Superior temporal gyrus (tissue), 1 donor: Measurements from ENCODE around the gene SCYL3.
A peak's percentile ranks its signal among the peaks of the same experiment; 100 is the strongest.
"Not testable (repeated sequence)": the region's sequence is repeated elsewhere in the genome, so short reads cannot be mapped to it uniquely, and the experiment has no call there.

Experiments
- DNase-seq: peaks from one replicate; pipeline ENCODE4 v3.0.0-alpha.2; 2016; ENCODE audit errors: extremely low spot score

Gene SCYL3

GRCh38 chr1:169893645-169894423, at the start of gene SCYL3:
Gene SCYL3 (minus strand): TSS chr1:169893896. CDS start chr1:169888840, 5,056 bp downstream.
- DNase-seq: peak; percentile 99

DNA sequence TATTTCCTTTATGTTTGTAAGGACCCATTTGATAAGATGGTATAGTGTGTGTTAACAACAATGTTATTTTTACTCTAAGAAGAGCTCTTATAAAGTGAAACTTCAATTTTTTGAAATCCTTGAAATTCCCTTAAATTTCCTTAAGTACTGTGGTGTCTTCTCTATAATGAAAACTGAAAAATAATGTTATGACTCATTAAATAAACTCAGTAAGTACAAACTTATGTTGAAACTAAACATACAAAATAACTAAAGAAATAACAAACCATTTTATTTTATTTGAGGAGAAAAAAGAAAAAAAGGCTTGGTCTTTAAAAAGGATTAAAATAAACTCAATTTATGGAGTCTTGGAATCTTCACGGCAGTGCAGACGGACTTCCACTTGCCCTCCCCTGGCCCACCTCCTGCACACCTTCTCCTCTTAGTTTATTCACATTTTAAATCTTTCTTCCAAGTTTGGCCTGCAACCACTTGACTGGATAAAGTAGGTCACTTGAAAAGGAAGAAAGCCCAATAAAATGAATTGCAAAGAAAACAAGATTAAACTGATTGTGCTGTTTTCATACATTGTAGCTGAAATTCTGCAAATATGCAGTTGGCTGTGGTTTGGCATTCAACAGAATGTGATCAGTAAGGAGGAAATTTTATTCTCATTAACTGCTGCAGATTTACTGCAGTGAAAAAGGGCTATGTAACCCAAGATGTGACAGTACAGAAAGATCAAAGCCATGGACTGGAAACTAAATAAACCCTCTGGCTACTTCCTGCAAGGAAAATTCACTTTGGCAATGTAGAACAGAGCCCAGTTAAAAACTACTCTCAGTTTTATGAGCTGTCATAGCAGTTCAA, 48.5 kb upstream of the SCYL3 start:
- no peak for DNase-seq

GRCh38 chr1:169933984-169934725, 40.5 kb upstream of the SCYL3 start:
- DNase-seq: no peak

DNA sequence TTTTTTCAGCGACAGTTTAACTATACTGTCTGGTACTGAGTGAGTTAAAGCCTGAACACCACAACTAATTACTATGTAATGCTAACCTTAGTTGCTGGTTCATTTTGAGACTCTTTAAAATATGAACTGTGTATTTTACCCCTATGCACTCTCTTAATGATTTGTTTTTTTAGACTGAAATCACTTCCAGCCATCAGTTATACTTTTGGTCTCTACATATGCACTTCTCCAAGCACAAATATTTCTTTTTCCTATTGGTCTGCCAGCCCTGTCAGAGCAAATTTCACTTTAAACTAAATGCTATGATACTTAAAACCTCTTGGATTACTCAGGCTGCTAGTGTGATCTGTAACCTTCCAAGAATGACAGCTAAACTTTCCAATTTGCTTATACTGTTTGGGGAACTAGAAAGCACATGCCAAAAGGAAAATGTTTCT, 38.1 kb upstream of the SCYL3 start:
- no peak for DNase-seq

- DNase-seq: no peak
These were observed 35.5 kb upstream of the SCYL3 start for GRCh38 chr1:169929210-169929526.

DNA sequence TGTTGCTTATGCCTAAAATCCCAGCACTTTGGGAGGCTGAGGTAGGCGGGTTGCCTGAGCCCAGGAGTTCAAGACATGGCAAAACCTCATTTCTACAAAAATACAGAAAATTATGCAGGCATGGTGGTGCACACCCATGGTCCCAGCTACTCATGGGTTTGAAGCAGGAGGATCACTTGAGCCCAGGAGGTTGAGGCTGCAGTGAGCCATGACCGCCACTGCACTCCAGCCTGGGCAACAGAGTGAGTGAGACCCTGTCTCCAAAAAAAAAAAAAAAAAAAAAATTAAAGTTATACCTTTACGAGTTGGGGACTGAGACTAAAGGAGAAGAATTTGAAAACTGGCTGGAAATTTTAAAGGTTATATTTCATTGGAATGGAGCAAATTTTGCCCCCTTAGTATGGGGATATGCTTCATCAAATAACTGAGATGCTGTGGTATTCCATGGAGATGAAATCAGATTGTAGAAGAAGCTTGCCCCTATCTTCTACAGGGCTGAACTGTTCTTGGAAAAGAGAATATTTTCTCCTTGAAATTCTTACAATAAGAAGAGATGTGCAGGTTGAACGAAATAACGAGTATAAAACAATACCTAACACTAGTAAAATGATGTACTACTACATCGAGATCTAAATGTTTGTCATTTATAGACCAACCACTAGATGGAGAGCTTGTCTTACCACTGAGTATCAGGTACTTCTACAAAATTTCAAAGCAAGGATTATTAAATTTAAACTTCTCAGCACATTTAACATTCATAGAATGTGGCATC, 34.9 kb upstream of the SCYL3 start:
- DNase-seq: peak; percentile 77

- DNase-seq: no peak
These were observed 32.1 kb upstream of the SCYL3 start for GRCh38 chr1:169925505-169926482.

DNA sequence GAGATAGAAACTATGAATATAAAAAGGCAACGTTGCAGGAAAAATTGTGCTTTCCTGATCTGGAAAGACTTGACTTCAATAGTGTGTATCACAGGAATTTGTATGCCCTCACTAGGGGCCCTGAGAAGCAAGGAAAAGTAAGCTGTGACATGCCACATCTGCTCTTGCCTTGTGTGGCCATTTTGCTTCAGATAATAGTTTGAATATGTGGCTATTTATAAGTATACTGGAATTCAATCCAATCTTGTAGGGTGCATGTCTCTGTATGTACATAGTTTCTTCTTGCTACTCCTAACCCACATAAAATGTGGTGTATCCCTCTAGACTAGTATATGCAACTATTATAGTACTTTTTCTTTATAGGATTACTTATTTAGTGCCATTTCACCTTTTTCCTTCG, 31.1 kb upstream of the SCYL3 start:
- no peak for DNase-seq

DNA sequence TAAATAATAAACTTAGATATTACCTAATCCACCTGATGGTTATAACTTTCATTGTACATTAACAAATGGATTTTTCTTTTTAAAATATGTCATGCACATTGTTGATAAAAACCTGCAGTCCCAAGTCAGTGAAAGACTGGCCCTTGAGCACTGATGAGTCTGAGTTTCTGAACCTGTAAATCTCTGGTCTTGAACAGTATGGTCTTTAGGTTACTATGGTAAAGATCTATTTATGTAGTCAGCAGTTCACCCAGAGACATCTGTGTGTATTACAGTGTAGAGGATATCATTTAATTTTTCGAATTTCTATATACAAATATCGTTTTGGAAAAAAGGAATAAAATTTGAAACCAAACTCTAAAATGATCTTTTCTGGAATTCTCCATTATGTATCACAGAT, 30.4 kb upstream of the SCYL3 start:
- DNase-seq: no peak

DNA sequence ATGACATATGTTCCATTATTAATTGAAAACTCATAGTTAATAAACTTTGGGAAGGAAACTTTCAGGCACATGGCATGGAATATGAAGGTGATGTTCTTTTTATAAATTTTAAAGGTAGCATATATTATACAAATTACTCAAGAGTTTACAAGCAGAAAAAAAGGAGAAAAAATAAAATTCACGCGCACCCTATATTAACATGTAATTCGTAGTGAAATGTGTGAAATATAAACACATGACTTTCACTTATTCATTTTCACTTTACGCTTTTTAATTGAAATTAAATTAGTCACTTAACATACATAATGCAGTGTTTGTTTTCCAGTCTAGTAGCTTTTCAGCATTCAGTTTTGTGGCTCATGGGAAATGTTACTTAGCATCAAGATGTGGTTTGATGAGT, 27.4 kb upstream of the SCYL3 start:
- DNase-seq: no peak

DNA sequence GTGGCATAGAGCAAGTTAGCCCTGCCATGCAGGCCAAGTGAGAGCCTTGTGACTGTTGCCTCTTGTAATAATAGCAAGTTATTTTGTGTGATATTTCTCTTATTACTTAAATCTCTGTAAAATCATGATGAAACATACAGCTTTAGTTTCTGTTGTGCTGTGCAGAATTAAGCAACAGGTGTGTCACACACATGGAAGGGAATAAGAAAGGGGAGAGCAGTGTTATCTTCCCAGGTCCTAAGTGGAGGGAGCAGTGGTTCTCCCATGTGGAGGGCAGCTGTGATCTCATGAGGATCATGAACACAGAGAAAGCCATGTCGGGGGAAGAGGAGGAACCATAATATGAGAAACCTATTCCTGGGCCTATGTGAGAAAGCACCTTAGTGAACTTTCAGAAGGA, 25.2 kb upstream of the SCYL3 start:
- DNase-seq: no peak

DNA sequence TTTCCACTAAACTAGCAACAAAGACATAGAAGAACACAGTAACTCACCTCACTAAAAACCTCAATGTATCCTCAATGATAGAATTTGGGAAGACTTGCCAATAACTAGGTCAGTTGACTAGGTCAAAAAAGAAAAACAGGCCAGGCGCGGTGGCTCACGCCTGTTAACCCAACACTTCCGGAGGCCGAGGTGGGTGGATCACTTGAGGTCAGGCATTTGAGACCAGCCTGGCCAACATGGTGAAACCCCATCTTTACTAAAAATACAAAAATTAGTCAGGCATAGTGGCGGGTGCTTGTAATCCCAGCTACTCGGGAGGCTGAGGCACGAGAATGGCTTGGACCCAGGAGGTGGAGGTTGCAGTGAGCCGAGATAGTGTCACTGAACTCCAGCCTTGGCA, 24.5 kb upstream of the SCYL3 start:
- not testable (repeated sequence) for DNase-seq

GRCh38 chr1:169915150-169915549, 21.5 kb upstream of the SCYL3 start:
- DNase-seq: no peak

DNA sequence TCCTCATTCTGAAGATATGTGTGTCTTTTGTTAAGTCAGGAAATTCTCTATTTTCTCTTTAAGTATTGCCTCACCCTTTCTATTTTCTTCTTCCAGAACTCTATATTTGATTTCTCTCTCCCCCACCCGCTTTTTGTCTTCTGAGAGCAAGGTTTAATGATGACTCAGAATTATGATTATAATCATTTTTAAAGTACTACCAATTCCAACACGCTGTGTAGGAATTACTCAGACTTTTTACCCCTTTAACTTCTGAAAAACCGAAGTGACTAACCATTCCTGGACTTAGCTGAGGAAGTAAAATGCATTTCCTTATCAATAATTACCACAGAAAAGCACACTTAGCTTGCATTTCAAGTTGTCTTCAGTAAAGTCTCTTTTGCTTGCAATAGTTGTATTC, 20.8 kb upstream of the SCYL3 start:
- no peak for DNase-seq

DNA sequence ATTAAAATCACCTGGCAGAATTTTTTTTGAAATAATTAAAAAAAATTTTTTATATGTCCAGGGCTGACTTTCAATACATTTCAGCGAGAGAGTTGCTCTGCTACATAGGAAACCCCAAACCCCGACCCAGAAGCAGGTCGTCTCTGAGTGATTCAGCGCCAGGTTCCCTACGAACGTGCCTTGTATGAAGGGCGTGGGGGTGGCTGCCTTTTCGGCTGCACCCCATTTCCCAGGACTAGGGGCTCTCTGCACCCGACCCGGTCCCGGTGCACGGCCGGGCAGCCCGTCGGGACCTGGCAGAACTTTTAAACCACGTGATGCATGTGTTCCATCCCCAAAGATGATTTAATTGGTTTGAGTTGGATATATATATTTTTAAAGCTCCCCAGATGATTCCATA, 15.8 kb upstream of the SCYL3 start:
- DNase-seq: no peak

DNA sequence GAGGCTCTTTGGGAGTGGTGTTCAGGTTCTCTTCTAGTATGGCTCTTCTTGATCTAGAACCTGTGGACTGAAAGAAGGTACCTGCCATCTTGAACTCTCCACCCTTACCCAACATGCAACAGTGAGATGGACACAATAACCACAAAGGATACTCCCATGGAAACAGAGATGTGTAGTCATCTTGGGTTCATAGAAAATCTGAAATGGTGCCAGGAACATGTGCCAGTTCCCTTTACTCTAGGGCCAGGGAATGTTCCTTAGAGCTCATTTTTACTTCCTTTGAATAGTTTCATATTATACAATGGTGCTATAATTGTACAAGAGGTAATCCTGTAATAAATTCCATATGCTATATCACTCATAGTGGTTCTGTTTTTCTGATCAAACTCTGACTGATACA, 13.2 kb upstream of the SCYL3 start:
- no peak for DNase-seq

DNA sequence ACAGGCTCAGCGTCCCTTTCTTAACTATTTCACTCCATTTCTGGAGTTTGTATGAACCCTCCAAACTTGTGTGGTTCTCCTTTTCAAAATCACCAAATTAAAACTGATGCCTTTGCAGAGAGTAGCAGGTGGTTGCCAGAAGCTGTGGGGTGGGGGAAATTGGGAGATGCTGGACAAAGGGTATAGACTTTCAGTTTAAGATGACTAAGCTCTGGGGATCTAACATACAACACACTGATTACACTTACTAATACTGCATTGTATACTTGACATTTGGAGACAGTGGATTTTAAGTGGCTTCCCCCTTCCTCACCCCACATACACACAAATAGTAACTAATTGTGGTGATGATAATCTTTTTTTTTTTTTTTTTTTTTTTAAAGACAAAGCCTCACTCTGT, 11.1 kb upstream of the SCYL3 start:
- no peak for DNase-seq

GRCh38 chr1:169902751-169903150, 9.1 kb upstream of the SCYL3 start:
- DNase-seq: no peak

DNA sequence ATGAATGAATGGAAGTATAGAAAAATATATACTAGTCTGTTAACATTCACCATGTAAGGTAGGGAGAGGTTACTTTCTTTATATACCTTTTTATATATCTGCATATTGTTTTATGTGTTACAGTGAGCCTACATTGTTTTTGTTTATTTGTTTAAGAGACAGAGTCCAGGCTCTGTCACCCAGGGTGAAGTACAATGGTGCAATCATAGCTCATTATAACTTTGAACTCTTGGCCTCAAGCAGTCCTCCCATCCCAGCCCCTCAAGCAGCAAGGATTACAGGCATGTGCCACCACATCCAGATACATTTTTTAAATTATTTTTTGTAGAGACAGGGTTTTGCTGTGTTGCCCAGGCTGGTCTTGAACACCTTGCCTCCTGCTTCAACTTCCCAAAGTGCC, 7.4 kb upstream of the SCYL3 start:
- no peak for DNase-seq

GRCh38 chr1:169900571-169900970, 6.9 kb upstream of the SCYL3 start:
- no peak for DNase-seq
